GM13976 (cell line): ENCODE data around the gene FAM217B.
A peak's percentile ranks its signal among the peaks of the same experiment; 100 is the strongest.

Source experiments
- DNase-seq: peaks from one replicate; pipeline ENCODE4 v3.0.0; 2012; ENCODE audit warnings: low spot score
- in situ Hi-C: fragments of 300-500 bp; cut with MboI; formaldehyde crosslinking; loops from one replicate; pipeline ENCODE4 v1.12.0; 2022; ENCODE audit warnings: low sequenced_read_pairs, mixed read lengths, inconsistent platforms; ENCODE audit not compliant: unreplicated experiment
- TF ChIP-seq, protein P1 (sequence below): IDR thresholded peaks from 2 replicates; pipeline ENCODE4 v1.5.1; 2012; ENCODE audit warnings: borderline replicate concordance, mild to moderate bottlenecking; ENCODE audit not compliant: insufficient read depth; ENCODE audit errors: extremely low read depth, missing control alignments, control extremely low read depth

The FAM217B gene

DNA sequence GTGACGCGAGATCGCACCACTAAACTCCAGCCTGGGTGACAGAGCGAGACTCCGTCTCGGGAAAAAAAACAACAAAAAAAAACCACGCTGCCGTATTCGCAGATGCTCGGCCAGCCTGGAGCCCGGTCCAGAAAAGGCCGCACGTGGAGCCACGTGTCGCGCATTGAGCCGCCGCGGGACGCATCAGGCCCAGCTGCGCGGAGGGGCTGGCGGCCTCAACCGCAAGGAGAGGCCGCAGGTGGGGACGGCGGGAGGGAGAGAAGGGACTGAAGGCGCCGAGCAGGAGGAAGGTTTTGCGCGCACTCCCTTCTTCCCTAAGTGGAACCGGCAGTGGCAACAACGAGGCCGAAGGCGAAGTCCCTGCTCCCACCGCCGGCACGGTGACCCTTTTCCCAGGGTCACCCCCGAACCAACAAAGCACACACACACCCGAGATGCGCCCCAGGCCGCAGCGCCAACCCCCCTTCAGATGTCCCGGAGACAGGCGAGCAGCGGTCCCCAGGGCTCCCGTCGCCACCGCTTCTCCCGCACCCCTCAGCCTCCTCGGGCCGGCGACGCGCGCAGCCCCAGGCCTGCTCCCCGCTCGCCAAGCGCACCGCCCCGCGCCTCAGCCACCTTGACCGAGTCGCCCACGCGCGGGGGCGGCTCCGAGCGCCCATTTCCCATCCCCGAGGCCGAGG lies 7.4 kb upstream of the FAM217B start:
- in situ Hi-C loops = no loop called here
- no peak for DNase-seq
- TF ChIP-seq, protein P1, sequence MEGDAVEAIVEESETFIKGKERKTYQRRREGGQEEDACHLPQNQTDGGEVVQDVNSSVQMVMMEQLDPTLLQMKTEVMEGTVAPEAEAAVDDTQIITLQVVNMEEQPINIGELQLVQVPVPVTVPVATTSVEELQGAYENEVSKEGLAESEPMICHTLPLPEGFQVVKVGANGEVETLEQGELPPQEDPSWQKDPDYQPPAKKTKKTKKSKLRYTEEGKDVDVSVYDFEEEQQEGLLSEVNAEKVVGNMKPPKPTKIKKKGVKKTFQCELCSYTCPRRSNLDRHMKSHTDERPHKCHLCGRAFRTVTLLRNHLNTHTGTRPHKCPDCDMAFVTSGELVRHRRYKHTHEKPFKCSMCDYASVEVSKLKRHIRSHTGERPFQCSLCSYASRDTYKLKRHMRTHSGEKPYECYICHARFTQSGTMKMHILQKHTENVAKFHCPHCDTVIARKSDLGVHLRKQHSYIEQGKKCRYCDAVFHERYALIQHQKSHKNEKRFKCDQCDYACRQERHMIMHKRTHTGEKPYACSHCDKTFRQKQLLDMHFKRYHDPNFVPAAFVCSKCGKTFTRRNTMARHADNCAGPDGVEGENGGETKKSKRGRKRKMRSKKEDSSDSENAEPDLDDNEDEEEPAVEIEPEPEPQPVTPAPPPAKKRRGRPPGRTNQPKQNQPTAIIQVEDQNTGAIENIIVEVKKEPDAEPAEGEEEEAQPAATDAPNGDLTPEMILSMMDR = no peak

GRCh38 chr20:59933296-59933848 lies 6.8 kb upstream of the FAM217B start, which contains the start of gene SYCP2:
Gene SYCP2, minus strand, starts transcription at chr20:59933637. Its CDS starts 11,224 bp downstream, at chr20:59922413.
- TF ChIP-seq, protein P1 = no peak
- DNase-seq = no peak
- in situ Hi-C loops = no loop called here

- in situ Hi-C loops = no loop called here
- DNase-seq = peak; percentile 89
- TF ChIP-seq, protein P1 = peak; percentile 98
These were observed 6.2 kb upstream of the FAM217B start for GRCh38 chr20:59933849-59934585.

- in situ Hi-C loops = no loop called here
- DNase-seq = no peak
- TF ChIP-seq, protein P1 = no peak
These were observed 4.6 kb upstream of the FAM217B start for GRCh38 chr20:59935457-59936185.

DNA sequence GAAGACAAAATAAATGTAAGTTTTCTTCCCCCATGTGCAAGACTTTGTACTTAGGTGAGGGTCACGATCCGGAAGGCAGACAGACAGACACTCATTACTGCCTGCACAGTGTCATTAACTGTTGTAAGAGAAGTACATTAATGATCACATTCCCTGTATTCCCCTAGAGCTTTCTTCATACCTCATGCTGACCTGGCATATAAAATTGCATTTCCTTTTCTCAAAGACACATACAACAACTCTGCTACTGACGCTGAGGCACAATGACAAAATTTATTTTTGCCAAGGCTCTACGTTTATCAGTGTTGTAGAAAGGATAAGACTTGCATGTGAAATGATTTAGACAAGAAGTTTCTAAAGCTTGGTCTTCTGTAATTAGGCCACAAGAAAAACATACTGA lies 3.8 kb upstream of the FAM217B start:
- in situ Hi-C loops = no loop called here
- TF ChIP-seq, protein P1 = no peak
- no peak for DNase-seq

GRCh38 chr20:59937150-59937549 lies 3.0 kb upstream of the FAM217B start:
- TF ChIP-seq, protein P1 = no peak
- no peak for DNase-seq
- in situ Hi-C loops = no loop called here
